Endothelial cell of umbilical vein (primary cell): ENCODE measurements around the gene SLC2A6.

Experiments used
- CTCF ChIP-seq, 2 donors: IDR thresholded peaks; 1 replicate in 1 of 2; 2 replicates in 1 of 2; pipeline ENCODE4 v1.5.1; 2011; ENCODE audit warnings: low read length in 2 of 2, mild to moderate bottlenecking in 2 of 2, moderate library complexity in 2 of 2, control low read depth in 1 of 2, inconsistent platforms in 1 of 2, low read depth in 1 of 2; ENCODE audit not compliant: insufficient read depth in 1 of 2; ENCODE audit errors: extremely low read depth in 1 of 2
- JUN ChIP-seq: IDR thresholded peaks from 2 replicates; pipeline ENCODE4 v1.6.1; 2011; ENCODE audit warnings: borderline replicate concordance, low read depth; ENCODE audit not compliant: insufficient read length, insufficient read depth
- POLR2AphosphoS5 ChIP-seq: IDR thresholded peaks from 2 replicates; pipeline ENCODE4 v1.6.1; 2012; ENCODE audit warnings: low read depth, mild to moderate bottlenecking, control low read depth, low read length, moderate library complexity; ENCODE audit not compliant: insufficient read depth
- TF ChIP-seq, protein P1 (sequence below): IDR thresholded peaks from 2 replicates; pipeline ENCODE4 v1.6.1; 2011; ENCODE audit not compliant: insufficient read depth, insufficient read length

DNA sequence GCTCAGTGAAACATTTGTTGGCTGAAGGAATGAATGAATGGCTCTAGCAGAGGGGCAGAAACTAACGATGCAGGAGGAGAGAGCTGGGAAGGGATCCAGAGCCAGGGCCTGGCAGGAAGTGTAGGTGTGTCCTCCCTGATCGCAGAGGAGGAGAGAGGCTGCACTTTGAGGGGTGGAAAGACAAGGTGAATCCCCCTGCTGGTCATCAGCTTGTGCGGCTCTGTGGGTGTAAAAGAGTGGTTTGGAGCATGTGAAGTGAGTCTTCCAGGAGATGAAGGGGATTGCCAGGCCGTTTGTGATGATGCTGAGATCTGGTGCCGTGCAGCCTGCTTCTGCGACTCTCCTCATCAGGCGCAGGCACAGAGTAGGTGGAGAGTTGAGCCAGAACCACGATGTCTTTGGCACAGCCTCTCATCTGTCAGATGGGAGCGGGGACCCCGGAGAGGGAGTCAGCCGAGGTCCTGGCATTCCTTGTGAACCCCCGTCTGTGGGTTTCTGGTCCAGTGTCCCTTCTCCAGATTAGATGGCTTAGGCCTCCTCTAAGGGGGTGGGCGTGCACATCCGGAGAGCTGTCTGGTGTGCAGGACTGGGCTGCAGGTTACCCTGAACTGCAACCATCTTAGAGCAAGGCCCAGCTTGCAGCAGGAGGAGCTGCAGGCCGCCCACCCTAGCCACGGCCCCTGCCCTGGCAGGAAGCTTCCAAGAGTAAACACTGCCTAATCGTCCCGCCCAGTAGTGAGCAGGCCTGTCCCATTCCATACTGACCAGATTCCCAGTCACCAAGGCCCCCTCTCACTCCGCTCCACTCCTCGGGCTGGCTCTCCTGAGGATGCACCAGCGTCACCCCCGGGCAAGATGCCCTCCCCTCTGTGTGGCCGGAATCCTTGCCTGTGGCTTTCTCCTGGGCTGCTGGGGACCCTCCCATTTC lies 57.0 kb downstream of the SLC2A6 start, which contains the start of gene ADAMTS13:
- TF ChIP-seq, protein P1, sequence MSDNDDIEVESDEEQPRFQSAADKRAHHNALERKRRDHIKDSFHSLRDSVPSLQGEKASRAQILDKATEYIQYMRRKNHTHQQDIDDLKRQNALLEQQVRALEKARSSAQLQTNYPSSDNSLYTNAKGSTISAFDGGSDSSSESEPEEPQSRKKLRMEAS = no peak
- TF ChIP-seq CTCF (IDR thresholded peaks at IDR 0.05; ENCODE audit: extremely low read depth in 1 of 2, insufficient read depth in 1 of 2, low read depth in 1 of 2, low read length in 2 of 2) = no peak
- no peak for TF ChIP-seq POLR2AphosphoS5
- TF ChIP-seq JUN = no peak
